GM18867 (cell line): ENCODE data around the gene ENTREP1.
"Not testable (repeated sequence)": the region's sequence is repeated elsewhere in the genome, so short reads cannot be mapped to it uniquely, and the experiment has no call there.

Experiments
- ATAC-seq: cut with Tn5 transposase; IDR thresholded peaks from one replicate; pipeline ENCODE4 v1.9.1; 2021; ENCODE audit warnings: mild to moderate bottlenecking, moderate library complexity; ENCODE audit not compliant: unreplicated experiment

ENTREP1 gene

GRCh38 chr9:69400470-69400869 is 75.5 kb downstream of the ENTREP1 start:
- ATAC-seq = no peak

- ATAC-seq = not testable (repeated sequence)
Measured at GRCh38 chr9:69409936-69410335, 84.9 kb downstream of the ENTREP1 start.

- ATAC-seq = no peak
Measured at GRCh38 chr9:69411246-69411645, 86.2 kb downstream of the ENTREP1 start.

- ATAC-seq = no peak
Measured at GRCh38 chr9:69411931-69412740, 87.1 kb downstream of the ENTREP1 start.

GRCh38 chr9:69412741-69413150 is 87.7 kb downstream of the ENTREP1 start:
- ATAC-seq = no peak

GRCh38 chr9:69420611-69421270 is 95.7 kb downstream of the ENTREP1 start:
- no peak for ATAC-seq

- ATAC-seq = no peak
Measured at GRCh38 chr9:69421908-69422801, 97.1 kb downstream of the ENTREP1 start.

GRCh38 chr9:69425136-69425801 is 100.3 kb downstream of the ENTREP1 start:
- ATAC-seq = no peak

- no peak for ATAC-seq
Measured at GRCh38 chr9:69427286-69427685, 102.3 kb downstream of the ENTREP1 start.

GRCh38 chr9:69428017-69428785 is 103.2 kb downstream of the ENTREP1 start:
- ATAC-seq = no peak

GRCh38 chr9:69429281-69429680 is 104.3 kb downstream of the ENTREP1 start:
- ATAC-seq = no peak

- no peak for ATAC-seq
Measured at GRCh38 chr9:69430206-69430605, 105.2 kb downstream of the ENTREP1 start.

- no peak for ATAC-seq
Measured at GRCh38 chr9:69431203-69431602, 106.2 kb downstream of the ENTREP1 start.

GRCh38 chr9:69431777-69432176 is 106.8 kb downstream of the ENTREP1 start:
- no peak for ATAC-seq

GRCh38 chr9:69432623-69433022 is 107.6 kb downstream of the ENTREP1 start:
- no peak for ATAC-seq

- no peak for ATAC-seq
Measured at GRCh38 chr9:69433392-69433791, 108.4 kb downstream of the ENTREP1 start.

GRCh38 chr9:69433968-69434367 is 109.0 kb downstream of the ENTREP1 start:
- ATAC-seq = no peak

- not testable (repeated sequence) for ATAC-seq
Measured at GRCh38 chr9:69439654-69440053, 114.6 kb downstream of the ENTREP1 start.

GRCh38 chr9:69440254-69440955 is 115.4 kb downstream of the ENTREP1 start:
- ATAC-seq = not testable (repeated sequence)
